Measurements from ENCODE around the gene PTPN20. TPM values are rescaled to one million over a fixed set of nuclear protein-coding genes. Genes with fewer than 3 reads are reported as not detected.

Gene PTPN20
- total RNA-seq, 1 experiment from 2014 or later = 0.96 TPM

DNA sequence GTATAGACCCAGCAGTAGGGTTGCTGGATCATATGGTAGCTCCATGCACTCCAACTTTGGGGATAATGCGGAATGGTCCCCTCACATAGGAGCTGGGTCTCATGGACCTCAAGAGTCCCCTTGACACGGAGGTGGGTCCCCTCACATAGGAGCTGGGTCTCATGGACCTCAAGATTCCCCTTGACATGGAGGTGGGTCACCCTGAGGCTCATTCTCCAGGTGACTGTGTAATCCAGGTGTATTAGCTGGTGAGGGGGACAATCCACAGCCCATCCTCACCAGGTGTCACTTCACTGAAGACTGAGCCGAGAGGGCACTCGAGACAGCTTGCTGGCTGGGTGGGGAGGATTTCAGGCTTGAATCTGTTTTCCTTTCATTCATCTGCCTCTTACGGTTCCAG lies 121.9 kb downstream of the PTPN20 start:
- Mint-ChIP-seq H3K27me3 (ENCODE audit: low read depth) (no peaks in the 10 kb centered on the region), H3K27ac (no peak overlapping the region), H3K4me3 (no peak overlapping the region), H3K9me3 (no peaks in the 10 kb centered on the region), H3K36me3 (no peaks in the 10 kb centered on the region), H3K4me1 (no peaks in the 10 kb centered on the region)
- ATAC-seq = no peak
- TF ChIP-seq GABPB1 (CRISPR knock-in tag; IDR thresholded peaks at IDR 0.05) = no peak
- TF ChIP-seq, protein P1, sequence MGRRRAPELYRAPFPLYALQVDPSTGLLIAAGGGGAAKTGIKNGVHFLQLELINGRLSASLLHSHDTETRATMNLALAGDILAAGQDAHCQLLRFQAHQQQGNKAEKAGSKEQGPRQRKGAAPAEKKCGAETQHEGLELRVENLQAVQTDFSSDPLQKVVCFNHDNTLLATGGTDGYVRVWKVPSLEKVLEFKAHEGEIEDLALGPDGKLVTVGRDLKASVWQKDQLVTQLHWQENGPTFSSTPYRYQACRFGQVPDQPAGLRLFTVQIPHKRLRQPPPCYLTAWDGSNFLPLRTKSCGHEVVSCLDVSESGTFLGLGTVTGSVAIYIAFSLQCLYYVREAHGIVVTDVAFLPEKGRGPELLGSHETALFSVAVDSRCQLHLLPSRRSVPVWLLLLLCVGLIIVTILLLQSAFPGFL (CRISPR knock-in tag; IDR thresholded peaks at IDR 0.05; ENCODE audit: borderline replicate concordance) = no peak
- no peak for TF ChIP-seq MXD4 (CRISPR knock-in tag; IDR thresholded peaks at IDR 0.05; ENCODE audit: borderline replicate concordance)
- TF ChIP-seq MYBL2 (CRISPR knock-in tag; IDR thresholded peaks at IDR 0.05) = no peak
- TF ChIP-seq TEAD4 (CRISPR knock-in tag; IDR thresholded peaks at IDR 0.05) = no peak
- no peak for TF ChIP-seq OVOL2 (CRISPR knock-in tag; IDR thresholded peaks at IDR 0.05; ENCODE audit: borderline replicate concordance)
- TF ChIP-seq, protein P2, sequence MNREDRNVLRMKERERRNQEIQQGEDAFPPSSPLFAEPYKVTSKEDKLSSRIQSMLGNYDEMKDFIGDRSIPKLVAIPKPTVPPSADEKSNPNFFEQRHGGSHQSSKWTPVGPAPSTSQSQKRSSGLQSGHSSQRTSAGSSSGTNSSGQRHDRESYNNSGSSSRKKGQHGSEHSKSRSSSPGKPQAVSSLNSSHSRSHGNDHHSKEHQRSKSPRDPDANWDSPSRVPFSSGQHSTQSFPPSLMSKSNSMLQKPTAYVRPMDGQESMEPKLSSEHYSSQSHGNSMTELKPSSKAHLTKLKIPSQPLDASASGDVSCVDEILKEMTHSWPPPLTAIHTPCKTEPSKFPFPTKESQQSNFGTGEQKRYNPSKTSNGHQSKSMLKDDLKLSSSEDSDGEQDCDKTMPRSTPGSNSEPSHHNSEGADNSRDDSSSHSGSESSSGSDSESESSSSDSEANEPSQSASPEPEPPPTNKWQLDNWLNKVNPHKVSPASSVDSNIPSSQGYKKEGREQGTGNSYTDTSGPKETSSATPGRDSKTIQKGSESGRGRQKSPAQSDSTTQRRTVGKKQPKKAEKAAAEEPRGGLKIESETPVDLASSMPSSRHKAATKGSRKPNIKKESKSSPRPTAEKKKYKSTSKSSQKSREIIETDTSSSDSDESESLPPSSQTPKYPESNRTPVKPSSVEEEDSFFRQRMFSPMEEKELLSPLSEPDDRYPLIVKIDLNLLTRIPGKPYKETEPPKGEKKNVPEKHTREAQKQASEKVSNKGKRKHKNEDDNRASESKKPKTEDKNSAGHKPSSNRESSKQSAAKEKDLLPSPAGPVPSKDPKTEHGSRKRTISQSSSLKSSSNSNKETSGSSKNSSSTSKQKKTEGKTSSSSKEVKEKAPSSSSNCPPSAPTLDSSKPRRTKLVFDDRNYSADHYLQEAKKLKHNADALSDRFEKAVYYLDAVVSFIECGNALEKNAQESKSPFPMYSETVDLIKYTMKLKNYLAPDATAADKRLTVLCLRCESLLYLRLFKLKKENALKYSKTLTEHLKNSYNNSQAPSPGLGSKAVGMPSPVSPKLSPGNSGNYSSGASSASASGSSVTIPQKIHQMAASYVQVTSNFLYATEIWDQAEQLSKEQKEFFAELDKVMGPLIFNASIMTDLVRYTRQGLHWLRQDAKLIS (CRISPR knock-in tag; IDR thresholded peaks at IDR 0.05; ENCODE audit: borderline replicate concordance) = no peak
- ChIA-PET POLR2A (no interaction called here), CTCF (interaction anchor here (0.5 to 3.4 kb wide), 4 partner anchors 15 to 1457 kb away, joined by 3 to 27 read pairs (median 6); no protein-coding TSS in a partner anchor)
- DNase-seq (ENCODE audit: low spot score) = no peak

DNA sequence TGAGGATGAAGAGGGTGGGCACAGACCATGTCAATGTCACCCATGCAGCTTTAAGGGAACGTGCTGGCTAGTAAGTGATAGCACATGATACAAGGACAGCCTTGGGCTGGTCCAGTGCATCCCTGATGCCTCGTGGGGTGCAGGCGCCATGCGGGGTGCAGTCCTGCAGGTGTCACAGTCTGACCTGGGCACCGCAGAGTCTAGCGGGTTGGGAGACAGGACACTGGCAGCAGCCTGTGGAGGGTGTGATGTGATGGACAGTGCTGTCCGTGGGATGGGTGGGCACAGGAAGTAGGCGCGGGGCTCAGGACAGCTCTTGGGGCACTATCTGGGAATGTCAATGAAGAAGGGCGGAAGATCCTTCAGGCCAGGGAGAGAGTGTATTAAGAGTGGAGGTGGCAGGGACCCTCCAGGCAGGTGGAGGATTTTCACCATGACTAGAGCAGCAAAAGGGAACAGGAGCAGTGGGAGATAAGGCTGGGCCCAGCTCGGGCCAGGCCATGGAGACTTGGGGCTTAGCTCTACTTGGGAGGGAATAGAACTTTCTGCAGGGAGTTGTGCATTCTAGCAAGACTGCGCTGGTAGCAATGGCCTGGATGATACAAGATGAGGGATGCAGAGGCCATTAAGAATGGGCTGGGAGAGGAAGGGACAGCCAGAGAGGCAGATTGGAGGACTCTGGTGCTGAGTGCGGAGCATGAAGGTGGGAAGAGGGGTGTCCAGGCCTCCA lies 122.5 kb downstream of the PTPN20 start:
- Mint-ChIP-seq H3K4me3 (no peak overlapping the region), H3K9me3 (no peaks in the 10 kb centered on the region), H3K27me3 (ENCODE audit: low read depth) (no peaks in the 10 kb centered on the region), H3K4me1 (no peaks in the 10 kb centered on the region), H3K27ac (no peak overlapping the region), H3K36me3 (no peaks in the 10 kb centered on the region)
- ATAC-seq (no peak), DNase-seq (ENCODE audit: low spot score) (no peak)
- CTCF ChIA-PET = interaction anchor here (0.5 to 3.4 kb wide), 6 partner anchors 9 to 1457 kb away, joined by 3 to 27 read pairs (median 6); no protein-coding TSS in a partner anchor
- no peak for TF ChIP-seq CBFB (CRISPR knock-in tag; IDR thresholded peaks at IDR 0.05; ENCODE audit: low read depth)
- TF ChIP-seq, protein P3, sequence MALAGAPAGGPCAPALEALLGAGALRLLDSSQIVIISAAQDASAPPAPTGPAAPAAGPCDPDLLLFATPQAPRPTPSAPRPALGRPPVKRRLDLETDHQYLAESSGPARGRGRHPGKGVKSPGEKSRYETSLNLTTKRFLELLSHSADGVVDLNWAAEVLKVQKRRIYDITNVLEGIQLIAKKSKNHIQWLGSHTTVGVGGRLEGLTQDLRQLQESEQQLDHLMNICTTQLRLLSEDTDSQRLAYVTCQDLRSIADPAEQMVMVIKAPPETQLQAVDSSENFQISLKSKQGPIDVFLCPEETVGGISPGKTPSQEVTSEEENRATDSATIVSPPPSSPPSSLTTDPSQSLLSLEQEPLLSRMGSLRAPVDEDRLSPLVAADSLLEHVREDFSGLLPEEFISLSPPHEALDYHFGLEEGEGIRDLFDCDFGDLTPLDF (CRISPR knock-in tag; IDR thresholded peaks at IDR 0.05) = no peak
- TF ChIP-seq, protein P4, sequence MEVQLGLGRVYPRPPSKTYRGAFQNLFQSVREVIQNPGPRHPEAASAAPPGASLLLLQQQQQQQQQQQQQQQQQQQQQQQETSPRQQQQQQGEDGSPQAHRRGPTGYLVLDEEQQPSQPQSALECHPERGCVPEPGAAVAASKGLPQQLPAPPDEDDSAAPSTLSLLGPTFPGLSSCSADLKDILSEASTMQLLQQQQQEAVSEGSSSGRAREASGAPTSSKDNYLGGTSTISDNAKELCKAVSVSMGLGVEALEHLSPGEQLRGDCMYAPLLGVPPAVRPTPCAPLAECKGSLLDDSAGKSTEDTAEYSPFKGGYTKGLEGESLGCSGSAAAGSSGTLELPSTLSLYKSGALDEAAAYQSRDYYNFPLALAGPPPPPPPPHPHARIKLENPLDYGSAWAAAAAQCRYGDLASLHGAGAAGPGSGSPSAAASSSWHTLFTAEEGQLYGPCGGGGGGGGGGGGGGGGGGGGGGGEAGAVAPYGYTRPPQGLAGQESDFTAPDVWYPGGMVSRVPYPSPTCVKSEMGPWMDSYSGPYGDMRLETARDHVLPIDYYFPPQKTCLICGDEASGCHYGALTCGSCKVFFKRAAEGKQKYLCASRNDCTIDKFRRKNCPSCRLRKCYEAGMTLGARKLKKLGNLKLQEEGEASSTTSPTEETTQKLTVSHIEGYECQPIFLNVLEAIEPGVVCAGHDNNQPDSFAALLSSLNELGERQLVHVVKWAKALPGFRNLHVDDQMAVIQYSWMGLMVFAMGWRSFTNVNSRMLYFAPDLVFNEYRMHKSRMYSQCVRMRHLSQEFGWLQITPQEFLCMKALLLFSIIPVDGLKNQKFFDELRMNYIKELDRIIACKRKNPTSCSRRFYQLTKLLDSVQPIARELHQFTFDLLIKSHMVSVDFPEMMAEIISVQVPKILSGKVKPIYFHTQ (CRISPR knock-in tag; IDR thresholded peaks at IDR 0.05) = no peak
- POLR2A ChIA-PET = no interaction called here

DNA sequence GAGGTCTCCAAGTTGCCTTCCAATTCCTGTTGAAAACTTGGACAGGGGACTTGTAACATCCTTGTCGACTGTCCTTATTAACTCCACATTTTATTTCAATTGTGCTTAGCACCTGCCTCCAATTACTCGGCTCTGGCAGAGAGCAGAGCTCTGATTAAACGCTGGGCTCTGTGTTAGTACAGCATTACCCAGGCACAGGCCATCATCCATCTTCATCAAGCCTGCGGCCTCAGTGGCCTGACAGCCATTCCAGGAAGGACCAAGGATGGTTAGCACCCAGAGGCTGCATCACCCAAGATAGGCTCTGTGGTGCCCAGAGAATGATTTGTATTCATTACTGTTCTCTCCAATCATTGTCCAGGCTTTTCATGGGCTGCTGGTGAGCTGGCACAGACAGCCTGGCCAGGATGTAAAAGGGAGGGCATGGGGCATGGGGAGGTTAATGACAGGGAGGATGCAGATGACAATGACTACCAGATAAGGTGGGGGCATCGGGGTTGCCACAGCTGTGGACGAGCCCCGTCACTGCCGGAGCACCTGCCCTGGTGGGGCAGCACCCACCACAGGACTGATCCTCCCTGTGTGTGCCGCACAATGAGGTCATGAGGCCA lies 123.3 kb downstream of the PTPN20 start:
- ChIA-PET CTCF (interaction anchor here (2.2 to 3.4 kb wide), 2 partner anchors 10 to 14 kb away, joined by 7 to 17 read pairs; no protein-coding TSS in a partner anchor), POLR2A (no interaction called here)
- H3K27ac Mint-ChIP-seq = no peak overlapping the region
- no peaks in the 10 kb centered on the region for H3K36me3 Mint-ChIP-seq
- no peak for TF ChIP-seq CBFB (CRISPR knock-in tag; IDR thresholded peaks at IDR 0.05; ENCODE audit: low read depth)
- TF ChIP-seq, protein P5, sequence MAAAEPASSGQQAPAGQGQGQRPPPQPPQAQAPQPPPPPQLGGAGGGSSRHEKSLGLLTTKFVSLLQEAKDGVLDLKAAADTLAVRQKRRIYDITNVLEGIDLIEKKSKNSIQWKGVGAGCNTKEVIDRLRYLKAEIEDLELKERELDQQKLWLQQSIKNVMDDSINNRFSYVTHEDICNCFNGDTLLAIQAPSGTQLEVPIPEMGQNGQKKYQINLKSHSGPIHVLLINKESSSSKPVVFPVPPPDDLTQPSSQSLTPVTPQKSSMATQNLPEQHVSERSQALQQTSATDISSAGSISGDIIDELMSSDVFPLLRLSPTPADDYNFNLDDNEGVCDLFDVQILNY (CRISPR knock-in tag; IDR thresholded peaks at IDR 0.05) = no peak
- no peak for TF ChIP-seq ZNF396 (CRISPR knock-in tag; IDR thresholded peaks at IDR 0.05; ENCODE audit: borderline replicate concordance)
- no peak for TF ChIP-seq RORB (CRISPR knock-in tag; IDR thresholded peaks at IDR 0.05)
- H3K27me3 Mint-ChIP-seq (ENCODE audit: low read depth) = no peaks in the 10 kb centered on the region
- H3K4me3 Mint-ChIP-seq = no peak overlapping the region
- no peaks in the 10 kb centered on the region for H3K4me1 Mint-ChIP-seq
- ATAC-seq (no peak), DNase-seq (ENCODE audit: low spot score) (no peak)
- no peaks in the 10 kb centered on the region for H3K9me3 Mint-ChIP-seq

Data from WTC11 (cell line).